ENCODE measurements around the gene NELFA.
A peak's percentile ranks its signal among the peaks of the same experiment; 100 is the strongest.

The NELFA gene

GRCh38 chr4:2008921-2009650 is at the start of gene NELFA:
Gene NELFA, minus strand, starts transcription at chr4:2008974. Its CDS starts 15 bp downstream, at chr4:2008959.
- DNase-seq = peak; percentile 95

GRCh38 chr4:2057382-2058065 is 48.8 kb upstream of the NELFA start:
- peak; percentile 11 for DNase-seq

- no peak for DNase-seq
These were observed 45.4 kb upstream of the NELFA start for GRCh38 chr4:2054217-2054616.

GRCh38 chr4:2051086-2051485 is 42.3 kb upstream of the NELFA start:
- no peak for DNase-seq

GRCh38 chr4:2049811-2050210 is 41.0 kb upstream of the NELFA start:
- no peak for DNase-seq

GRCh38 chr4:2049381-2049780 is 40.6 kb upstream of the NELFA start:
- no peak for DNase-seq

GRCh38 chr4:2048831-2049230 is 40.1 kb upstream of the NELFA start:
- DNase-seq = no peak

- no peak for DNase-seq
These were observed 39.2 kb upstream of the NELFA start for GRCh38 chr4:2047781-2048581.

- no peak for DNase-seq
These were observed 38.4 kb upstream of the NELFA start for GRCh38 chr4:2047031-2047660.

GRCh38 chr4:2046031-2046961 is 37.5 kb upstream of the NELFA start:
- DNase-seq = no peak

- DNase-seq = no peak
These were observed 36.8 kb upstream of the NELFA start for GRCh38 chr4:2045518-2045951.

GRCh38 chr4:2044542-2045517 is 36.1 kb upstream of the NELFA start:
- no peak for DNase-seq

- DNase-seq = no peak
These were observed 35.3 kb upstream of the NELFA start for GRCh38 chr4:2044119-2044485.

- DNase-seq = no peak
These were observed 34.8 kb upstream of the NELFA start for GRCh38 chr4:2043396-2044118.

- DNase-seq = no peak
These were observed 34.2 kb upstream of the NELFA start for GRCh38 chr4:2042947-2043395.

- no peak for DNase-seq
These were observed 33.6 kb upstream of the NELFA start for GRCh38 chr4:2042204-2042946.

GRCh38 chr4:2041239-2042130 is 32.7 kb upstream of the NELFA start:
- peak; percentile 88 for DNase-seq
